ENCODE data around the gene CNN2.

DNA sequence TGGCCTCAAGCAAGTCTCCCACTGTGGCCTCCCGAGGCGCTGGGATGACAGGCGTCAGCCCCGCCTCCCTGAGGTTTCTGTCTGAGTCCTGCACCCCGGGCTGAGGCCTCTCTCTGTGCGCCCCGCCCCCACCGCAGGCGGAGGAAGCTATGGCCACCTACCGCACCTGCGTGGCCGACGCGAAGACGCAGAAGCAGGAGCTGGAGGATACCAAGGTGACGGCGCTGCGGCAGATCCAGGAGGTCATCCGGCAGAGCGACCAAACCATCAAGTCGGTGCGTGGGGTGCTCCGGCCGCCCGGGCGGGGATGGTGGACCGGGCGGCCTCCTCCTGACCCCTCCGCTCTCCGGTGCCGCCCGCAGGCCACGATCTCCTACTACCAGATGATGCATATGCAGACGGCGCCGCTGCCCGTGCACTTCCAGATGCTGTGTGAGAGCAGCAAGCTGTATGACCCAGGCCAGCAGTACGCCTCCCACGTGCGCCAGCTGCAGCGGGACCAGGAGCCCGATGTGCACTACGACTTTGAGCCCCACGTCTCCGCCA lies 53.2 kb downstream of the CNN2 start:
- TF ChIP-seq, protein P1, sequence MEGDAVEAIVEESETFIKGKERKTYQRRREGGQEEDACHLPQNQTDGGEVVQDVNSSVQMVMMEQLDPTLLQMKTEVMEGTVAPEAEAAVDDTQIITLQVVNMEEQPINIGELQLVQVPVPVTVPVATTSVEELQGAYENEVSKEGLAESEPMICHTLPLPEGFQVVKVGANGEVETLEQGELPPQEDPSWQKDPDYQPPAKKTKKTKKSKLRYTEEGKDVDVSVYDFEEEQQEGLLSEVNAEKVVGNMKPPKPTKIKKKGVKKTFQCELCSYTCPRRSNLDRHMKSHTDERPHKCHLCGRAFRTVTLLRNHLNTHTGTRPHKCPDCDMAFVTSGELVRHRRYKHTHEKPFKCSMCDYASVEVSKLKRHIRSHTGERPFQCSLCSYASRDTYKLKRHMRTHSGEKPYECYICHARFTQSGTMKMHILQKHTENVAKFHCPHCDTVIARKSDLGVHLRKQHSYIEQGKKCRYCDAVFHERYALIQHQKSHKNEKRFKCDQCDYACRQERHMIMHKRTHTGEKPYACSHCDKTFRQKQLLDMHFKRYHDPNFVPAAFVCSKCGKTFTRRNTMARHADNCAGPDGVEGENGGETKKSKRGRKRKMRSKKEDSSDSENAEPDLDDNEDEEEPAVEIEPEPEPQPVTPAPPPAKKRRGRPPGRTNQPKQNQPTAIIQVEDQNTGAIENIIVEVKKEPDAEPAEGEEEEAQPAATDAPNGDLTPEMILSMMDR (IDR thresholded peaks at IDR 0.05) = no peak
- TF ChIP-seq POLR2A (IDR thresholded peaks at IDR 0.05) (no peak), EP300 (IDR thresholded peaks at IDR 0.05) (no peak)

Measured in ovary (tissue), 3 donors.